SW480 (cell line): ENCODE results near the gene PHACTR2.
"Not testable (repeated sequence)": the region's sequence is repeated elsewhere in the genome, so short reads cannot be mapped to it uniquely, and the experiment has no call there.

Experiments used
- DNase-seq: peaks from one replicate; pipeline ENCODE4 v3.0.0-alpha.2; 2016; ENCODE audit warnings: low spot score

PHACTR2 gene

GRCh38 chr6:143698759-143699429 is 21.1 kb downstream of the PHACTR2 start:
- no peak for DNase-seq

- no peak for DNase-seq
These were observed 21.7 kb downstream of the PHACTR2 start for GRCh38 chr6:143699430-143699825.

GRCh38 chr6:143700684-143701348 is 23.1 kb downstream of the PHACTR2 start:
- DNase-seq = no peak

- no peak for DNase-seq
These were observed 23.8 kb downstream of the PHACTR2 start for GRCh38 chr6:143701349-143702234.

- DNase-seq = no peak
These were observed 27.8 kb downstream of the PHACTR2 start for GRCh38 chr6:143705569-143705968.

- no peak for DNase-seq
These were observed 29.9 kb downstream of the PHACTR2 start for GRCh38 chr6:143707697-143708096.

GRCh38 chr6:143708889-143709288 is 31.1 kb downstream of the PHACTR2 start:
- no peak for DNase-seq

GRCh38 chr6:143711714-143712113 is 33.9 kb downstream of the PHACTR2 start:
- no peak for DNase-seq

GRCh38 chr6:143718472-143718871 is 40.7 kb downstream of the PHACTR2 start:
- no peak for DNase-seq

GRCh38 chr6:143721642-143722041 is 43.9 kb downstream of the PHACTR2 start:
- DNase-seq = no peak

- no peak for DNase-seq
These were observed 47.1 kb downstream of the PHACTR2 start for GRCh38 chr6:143724876-143725275.

- DNase-seq = no peak
These were observed 48.4 kb downstream of the PHACTR2 start for GRCh38 chr6:143726015-143726647.

GRCh38 chr6:143727035-143727434 is 49.3 kb downstream of the PHACTR2 start:
- no peak for DNase-seq

GRCh38 chr6:143731789-143732188 is 54.0 kb downstream of the PHACTR2 start:
- no peak for DNase-seq

- DNase-seq = no peak
These were observed 54.8 kb downstream of the PHACTR2 start for GRCh38 chr6:143732536-143732935.

- no peak for DNase-seq
These were observed 55.7 kb downstream of the PHACTR2 start for GRCh38 chr6:143733510-143733909.

- DNase-seq = no peak
These were observed 56.9 kb downstream of the PHACTR2 start for GRCh38 chr6:143734641-143735063.

- DNase-seq = not testable (repeated sequence)
These were observed 60.4 kb downstream of the PHACTR2 start for GRCh38 chr6:143738072-143738690.

GRCh38 chr6:143739341-143739851 is 61.6 kb downstream of the PHACTR2 start:
- DNase-seq = no peak

GRCh38 chr6:143740213-143740612 is 62.4 kb downstream of the PHACTR2 start:
- DNase-seq = no peak

GRCh38 chr6:143741480-143741879 is 63.7 kb downstream of the PHACTR2 start:
- no peak for DNase-seq
